Measurements from ENCODE around the gene VEGFC.

DNA sequence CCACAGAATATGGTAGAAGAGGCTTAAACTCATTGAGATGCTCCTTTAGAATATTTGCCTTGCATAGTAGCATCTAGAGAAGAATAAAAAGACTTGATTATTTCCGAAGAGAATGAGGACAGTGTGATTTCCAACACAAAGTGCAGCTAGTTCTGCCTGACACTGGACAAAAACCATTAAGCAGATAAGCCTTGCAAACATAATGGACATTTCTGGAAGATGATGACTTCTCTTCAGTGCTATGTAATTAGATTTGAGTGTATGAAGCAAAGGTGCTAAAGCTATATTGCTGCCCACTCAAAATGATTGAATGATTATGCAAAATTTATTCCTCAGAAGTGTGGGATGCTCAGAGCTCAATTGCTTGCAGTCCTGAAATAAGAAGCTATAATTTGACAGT is 156.4 kb downstream of the VEGFC start:
- TF ChIP-seq, protein P1, sequence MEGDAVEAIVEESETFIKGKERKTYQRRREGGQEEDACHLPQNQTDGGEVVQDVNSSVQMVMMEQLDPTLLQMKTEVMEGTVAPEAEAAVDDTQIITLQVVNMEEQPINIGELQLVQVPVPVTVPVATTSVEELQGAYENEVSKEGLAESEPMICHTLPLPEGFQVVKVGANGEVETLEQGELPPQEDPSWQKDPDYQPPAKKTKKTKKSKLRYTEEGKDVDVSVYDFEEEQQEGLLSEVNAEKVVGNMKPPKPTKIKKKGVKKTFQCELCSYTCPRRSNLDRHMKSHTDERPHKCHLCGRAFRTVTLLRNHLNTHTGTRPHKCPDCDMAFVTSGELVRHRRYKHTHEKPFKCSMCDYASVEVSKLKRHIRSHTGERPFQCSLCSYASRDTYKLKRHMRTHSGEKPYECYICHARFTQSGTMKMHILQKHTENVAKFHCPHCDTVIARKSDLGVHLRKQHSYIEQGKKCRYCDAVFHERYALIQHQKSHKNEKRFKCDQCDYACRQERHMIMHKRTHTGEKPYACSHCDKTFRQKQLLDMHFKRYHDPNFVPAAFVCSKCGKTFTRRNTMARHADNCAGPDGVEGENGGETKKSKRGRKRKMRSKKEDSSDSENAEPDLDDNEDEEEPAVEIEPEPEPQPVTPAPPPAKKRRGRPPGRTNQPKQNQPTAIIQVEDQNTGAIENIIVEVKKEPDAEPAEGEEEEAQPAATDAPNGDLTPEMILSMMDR (IDR thresholded peaks at IDR 0.05): no peak
- TF ChIP-seq POLR2AphosphoS5 (IDR thresholded peaks at IDR 0.05; ENCODE audit: insufficient read depth in 1 of 2, low read depth in 1 of 2): no peak
- TF ChIP-seq POLR2A (IDR thresholded peaks at IDR 0.05): no peak
